ENCODE data around the gene SS18.

GRCh38 chr18:26036635-26037034 lies 53.8 kb downstream of the SS18 start:
- no peak for TF ChIP-seq CTCF (IDR thresholded peaks at IDR 0.05)
- no peak for TF ChIP-seq EZH2 (IDR thresholded peaks at IDR 0.05; ENCODE audit: borderline replicate concordance, insufficient read depth, low read depth, low read length, poor library complexity, severe bottlenecking)

Data from B cell (primary cell).